ENCODE measurements around the gene AFF2. TPM values are rescaled to one million over a fixed set of nuclear protein-coding genes. Genes with fewer than 3 reads are reported as not detected.
"Not testable (repeated sequence)": the region's sequence is repeated elsewhere in the genome, so short reads cannot be mapped to it uniquely, and the experiment has no call there.

Gene AFF2
- total RNA-seq, 1 experiment from 2014 or later: 0.16 TPM

- Histone ChIP-seq H3K36me3 (ENCODE audit: control insufficient read depth, insufficient read depth, low read length) (no peaks in the 10 kb centered on the region), H3K4me3 (ENCODE audit: low read depth, low read length) (no peak overlapping the region), H3K9me3 (no peaks in the 10 kb centered on the region), H3K27me3 (replicated peaks; ENCODE audit: control insufficient read depth, insufficient read depth, low read length) (no peaks in the 10 kb centered on the region), H3K4me1 (no peaks in the 10 kb centered on the region)
- no peak for DNase-seq
- Mint-ChIP-seq H3K27me3 (ENCODE audit: insufficient read depth, unreplicated experiment) (no peaks in the 10 kb centered on the region), H3K4me1 (ENCODE audit: low read depth, unreplicated experiment) (no peaks in the 10 kb centered on the region), H3K36me3 (ENCODE audit: insufficient read depth, unreplicated experiment) (no peaks in the 10 kb centered on the region), H3K9me3 (ENCODE audit: unreplicated experiment) (no peaks in the 10 kb centered on the region), H3K27ac (ENCODE audit: unreplicated experiment) (no peak overlapping the region), H3K4me3 (ENCODE audit: unreplicated experiment) (no peak overlapping the region)
- CTCF ChIA-PET: no interaction called here
- TF ChIP-seq CTCF (IDR thresholded peaks at IDR 0.05; ENCODE audit: insufficient read depth in 1 of 2, low read depth in 1 of 2, low read length in 1 of 2, severe bottlenecking in 1 of 2, unreplicated experiment in 1 of 2): no peak
- BruUV-seq (replicated peaks): no TSS peak
- POLR2A ChIA-PET: no interaction called here
- intact Hi-C loops (cut with micrococcal nuclease; ENCODE audit: unreplicated experiment): no loop called here
Measured at GRCh38 chrX:148904421-148905111, 404.1 kb downstream of the AFF2 start.

GRCh38 chrX:148905400-148905799, 405.0 kb downstream of the AFF2 start:
- intact Hi-C loops (cut with micrococcal nuclease; ENCODE audit: unreplicated experiment): no loop called here
- H3K4me1 ChIP-seq: no peaks in the 10 kb centered on the region
- no TSS peak for BruUV-seq (replicated peaks)
- POLR2A ChIA-PET: no interaction called here
- TF ChIP-seq CTCF (IDR thresholded peaks at IDR 0.05; ENCODE audit: insufficient read depth in 1 of 2, low read depth in 1 of 2, low read length in 1 of 2, severe bottlenecking in 1 of 2, unreplicated experiment in 1 of 2): no peak
- no peaks in the 10 kb centered on the region for H3K9me3 Mint-ChIP-seq (ENCODE audit: unreplicated experiment)
- H3K4me1 Mint-ChIP-seq (ENCODE audit: low read depth, unreplicated experiment): no peaks in the 10 kb centered on the region
- CTCF ChIA-PET: no interaction called here
- no peaks in the 10 kb centered on the region for H3K9me3 ChIP-seq
- H3K4me3 ChIP-seq (ENCODE audit: low read depth, low read length): no peak overlapping the region
- H3K27me3 ChIP-seq (replicated peaks; ENCODE audit: control insufficient read depth, insufficient read depth, low read length): no peaks in the 10 kb centered on the region
- no peak overlapping the region for H3K27ac Mint-ChIP-seq (ENCODE audit: unreplicated experiment)
- no peak for DNase-seq
- no peaks in the 10 kb centered on the region for H3K36me3 ChIP-seq (ENCODE audit: control insufficient read depth, insufficient read depth, low read length)
- no peaks in the 10 kb centered on the region for H3K36me3 Mint-ChIP-seq (ENCODE audit: insufficient read depth, unreplicated experiment)
- H3K27me3 Mint-ChIP-seq (ENCODE audit: insufficient read depth, unreplicated experiment): no peaks in the 10 kb centered on the region
- H3K4me3 Mint-ChIP-seq (ENCODE audit: unreplicated experiment): no peak overlapping the region

- H3K27ac Mint-ChIP-seq (ENCODE audit: unreplicated experiment); H3K9me3 ChIP-seq; BruUV-seq (replicated peaks); H3K9me3 Mint-ChIP-seq (ENCODE audit: unreplicated experiment); H3K36me3 ChIP-seq (ENCODE audit: control insufficient read depth, insufficient read depth, low read length); H3K36me3 Mint-ChIP-seq (ENCODE audit: insufficient read depth, unreplicated experiment); CTCF ChIA-PET; H3K27me3 ChIP-seq (replicated peaks; ENCODE audit: control insufficient read depth, insufficient read depth, low read length); intact Hi-C loops (cut with micrococcal nuclease; ENCODE audit: unreplicated experiment); H3K4me3 Mint-ChIP-seq (ENCODE audit: unreplicated experiment); POLR2A ChIA-PET; H3K4me1 ChIP-seq; H3K4me3 ChIP-seq (ENCODE audit: low read depth, low read length); DNase-seq; H3K4me1 Mint-ChIP-seq (ENCODE audit: low read depth, unreplicated experiment); H3K27me3 Mint-ChIP-seq (ENCODE audit: insufficient read depth, unreplicated experiment): not testable (repeated sequence)
Measured at GRCh38 chrX:148906628-148907027, 406.2 kb downstream of the AFF2 start.

- no peaks in the 10 kb centered on the region for H3K27me3 Mint-ChIP-seq (ENCODE audit: insufficient read depth, unreplicated experiment)
- Histone ChIP-seq H3K36me3 (ENCODE audit: control insufficient read depth, insufficient read depth, low read length) (no peaks in the 10 kb centered on the region), H3K4me1 (no peaks in the 10 kb centered on the region), H3K27me3 (replicated peaks; ENCODE audit: control insufficient read depth, insufficient read depth, low read length) (no peaks in the 10 kb centered on the region), H3K4me3 (ENCODE audit: low read depth, low read length) (no peak overlapping the region), H3K9me3 (no peaks in the 10 kb centered on the region)
- H3K27ac Mint-ChIP-seq (ENCODE audit: unreplicated experiment): no peak overlapping the region
- no peaks in the 10 kb centered on the region for H3K9me3 Mint-ChIP-seq (ENCODE audit: unreplicated experiment)
- no peak for DNase-seq
- intact Hi-C loops (cut with micrococcal nuclease; ENCODE audit: unreplicated experiment): no loop called here
- H3K4me3 Mint-ChIP-seq (ENCODE audit: unreplicated experiment): no peak overlapping the region
- ChIA-PET CTCF (no interaction called here), POLR2A (no interaction called here)
- no peak for TF ChIP-seq CTCF (IDR thresholded peaks at IDR 0.05; ENCODE audit: insufficient read depth in 1 of 2, low read depth in 1 of 2, low read length in 1 of 2, severe bottlenecking in 1 of 2, unreplicated experiment in 1 of 2)
- BruUV-seq (replicated peaks): no TSS peak
- H3K36me3 Mint-ChIP-seq (ENCODE audit: insufficient read depth, unreplicated experiment): no peaks in the 10 kb centered on the region
- no peaks in the 10 kb centered on the region for H3K4me1 Mint-ChIP-seq (ENCODE audit: low read depth, unreplicated experiment)
Measured at GRCh38 chrX:148909758-148910157, 409.3 kb downstream of the AFF2 start.
